Fibroblast of lung (primary cell): Measurements from ENCODE around the gene LIPT1.

Experiments
- EZH2 ChIP-seq: IDR thresholded peaks from 2 replicates; pipeline ENCODE4 v1.5.1; 2012; ENCODE audit warnings: low read length, control low read depth, mild to moderate bottlenecking; ENCODE audit errors: missing control alignments
- TF ChIP-seq, protein P1 (sequence below), 2 donors: IDR thresholded peaks in 1 of 2; conservative IDR thresholded peaks in 1 of 2; 1 replicate in 1 of 2; 2 replicates in 1 of 2; pipeline ENCODE4 v1.5.1; 2011 to 2012; ENCODE audit warnings: low read length in 2 of 2, control low read depth in 1 of 2, inconsistent platforms in 1 of 2, low read depth in 1 of 2, mild to moderate bottlenecking in 1 of 2

DNA sequence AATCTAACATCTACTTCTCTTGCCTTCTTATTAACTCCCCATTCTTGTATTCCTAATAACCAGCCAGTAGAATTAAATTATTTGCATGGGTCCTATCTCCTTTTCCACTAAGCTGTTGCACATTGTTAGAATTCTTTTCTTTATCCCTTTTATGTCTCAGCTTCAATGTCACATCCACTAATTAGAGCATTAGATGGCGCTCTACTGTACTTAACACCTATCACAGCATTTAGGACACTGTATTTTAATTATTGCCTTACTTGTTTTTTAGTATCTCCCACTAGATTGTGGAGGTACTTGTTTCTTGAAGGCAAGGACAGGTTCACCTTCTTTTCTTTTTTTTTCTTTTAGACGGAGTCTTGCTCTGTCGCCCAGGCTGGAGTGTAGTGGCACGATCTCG, 3.8 kb downstream of the LIPT1 start:
- TF ChIP-seq, protein P1, sequence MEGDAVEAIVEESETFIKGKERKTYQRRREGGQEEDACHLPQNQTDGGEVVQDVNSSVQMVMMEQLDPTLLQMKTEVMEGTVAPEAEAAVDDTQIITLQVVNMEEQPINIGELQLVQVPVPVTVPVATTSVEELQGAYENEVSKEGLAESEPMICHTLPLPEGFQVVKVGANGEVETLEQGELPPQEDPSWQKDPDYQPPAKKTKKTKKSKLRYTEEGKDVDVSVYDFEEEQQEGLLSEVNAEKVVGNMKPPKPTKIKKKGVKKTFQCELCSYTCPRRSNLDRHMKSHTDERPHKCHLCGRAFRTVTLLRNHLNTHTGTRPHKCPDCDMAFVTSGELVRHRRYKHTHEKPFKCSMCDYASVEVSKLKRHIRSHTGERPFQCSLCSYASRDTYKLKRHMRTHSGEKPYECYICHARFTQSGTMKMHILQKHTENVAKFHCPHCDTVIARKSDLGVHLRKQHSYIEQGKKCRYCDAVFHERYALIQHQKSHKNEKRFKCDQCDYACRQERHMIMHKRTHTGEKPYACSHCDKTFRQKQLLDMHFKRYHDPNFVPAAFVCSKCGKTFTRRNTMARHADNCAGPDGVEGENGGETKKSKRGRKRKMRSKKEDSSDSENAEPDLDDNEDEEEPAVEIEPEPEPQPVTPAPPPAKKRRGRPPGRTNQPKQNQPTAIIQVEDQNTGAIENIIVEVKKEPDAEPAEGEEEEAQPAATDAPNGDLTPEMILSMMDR (conservative IDR thresholded peaks at IDR 0.05 in 1 of 2, IDR thresholded peaks at IDR 0.05 in 1 of 2; ENCODE audit: low read depth in 1 of 2, low read length in 2 of 2), result no peak
- no peak for TF ChIP-seq EZH2
